Neural crest cell (in vitro differentiated cells): ENCODE data around the gene NKAIN2. TPM values are rescaled to one million over a fixed set of nuclear protein-coding genes. Genes with fewer than 3 reads are reported as not detected.

Experiments used
- DNase-seq: peaks from one replicate; pipeline ENCODE4 v3.0.0; 2021; ENCODE audit warnings: low read depth, mixed read lengths, low spot score
- H3K27ac Mint-ChIP-seq: one replicate; pipeline ENCODE4 v1.8.0; 2021; ENCODE audit warnings: mild to moderate bottlenecking, mixed read lengths; ENCODE audit not compliant: unreplicated experiment
- H3K27me3 Mint-ChIP-seq: 2 replicates; pipeline ENCODE4 v1.8.0; 2021; ENCODE audit warnings: low read depth, mild to moderate bottlenecking, mixed read lengths
- H3K36me3 Mint-ChIP-seq: 2 replicates; pipeline ENCODE4 v1.8.0; 2021; ENCODE audit warnings: low read depth, mild to moderate bottlenecking, mixed read lengths
- H3K4me1 Mint-ChIP-seq: 2 replicates; pipeline ENCODE4 v1.8.0; 2021; ENCODE audit warnings: mixed read lengths
- H3K4me3 Mint-ChIP-seq: one replicate; pipeline ENCODE4 v1.8.0; 2021; ENCODE audit warnings: mild to moderate bottlenecking, mixed read lengths
- H3K9me3 Mint-ChIP-seq: 2 replicates; pipeline ENCODE4 v1.8.0; 2021; ENCODE audit warnings: mixed read lengths
- total RNA-seq: library from RNA; stranded (reverse); gene quantifications from 2 replicates; pipeline ENCODE4 v1.2.1, GENCODE V29; 2021
- TF ChIP-seq, protein P1 (sequence below): fragments of 200-600 bp; sonication (generic); conservative IDR thresholded peaks from 2 replicates; pipeline ENCODE4 v1.5.0; 2021; ENCODE audit warnings: antibody characterized with exemption, mild to moderate bottlenecking

The NKAIN2 gene
- total RNA-seq, 1 donor from 2014 or later, result 1.1 TPM

DNA sequence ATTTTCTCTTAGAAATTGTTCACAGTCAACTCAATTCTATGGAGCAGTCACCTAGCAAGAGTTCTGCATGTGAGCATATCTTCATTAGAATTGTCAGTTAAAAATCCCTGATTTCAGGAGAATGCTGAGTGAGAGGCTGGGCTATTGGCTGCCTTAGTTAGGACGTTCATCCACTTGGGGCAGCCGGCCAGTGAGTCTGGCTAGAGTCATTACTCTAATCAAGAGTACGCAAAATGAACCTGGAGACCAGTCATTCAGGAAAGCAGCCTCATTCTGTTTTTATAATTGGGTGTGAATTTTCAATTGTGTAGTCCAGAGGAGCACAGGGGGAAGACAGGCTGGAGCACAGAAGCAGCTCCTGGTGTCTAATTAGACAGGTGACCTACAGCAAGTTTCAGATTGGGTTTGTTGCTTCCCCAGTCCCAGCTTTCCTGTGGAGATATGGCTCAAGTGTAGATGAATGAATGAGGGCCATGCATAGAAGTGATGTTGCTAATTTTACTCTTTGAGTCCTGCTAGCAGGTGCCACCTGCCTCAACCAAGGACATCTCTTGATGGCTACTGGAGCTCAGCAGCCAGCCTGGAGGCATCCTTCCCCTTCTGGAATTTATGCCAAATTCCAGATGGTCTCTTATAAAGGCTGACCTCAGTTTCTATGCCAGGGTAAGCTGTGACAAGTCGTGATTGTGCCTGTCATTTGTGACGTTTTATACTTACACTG is 265.7 kb downstream of the NKAIN2 start:
- Mint-ChIP-seq H3K36me3 (peaks cover 4% of the 10 kb centered on the region), H3K4me1 (peaks cover 12% of the 10 kb centered on the region), H3K27ac (no peak overlapping the region), H3K4me3 (no peak overlapping the region), H3K9me3 (peaks cover 7% of the 10 kb centered on the region), H3K27me3 (no peaks in the 10 kb centered on the region)
- no peak for DNase-seq
- TF ChIP-seq, protein P1, sequence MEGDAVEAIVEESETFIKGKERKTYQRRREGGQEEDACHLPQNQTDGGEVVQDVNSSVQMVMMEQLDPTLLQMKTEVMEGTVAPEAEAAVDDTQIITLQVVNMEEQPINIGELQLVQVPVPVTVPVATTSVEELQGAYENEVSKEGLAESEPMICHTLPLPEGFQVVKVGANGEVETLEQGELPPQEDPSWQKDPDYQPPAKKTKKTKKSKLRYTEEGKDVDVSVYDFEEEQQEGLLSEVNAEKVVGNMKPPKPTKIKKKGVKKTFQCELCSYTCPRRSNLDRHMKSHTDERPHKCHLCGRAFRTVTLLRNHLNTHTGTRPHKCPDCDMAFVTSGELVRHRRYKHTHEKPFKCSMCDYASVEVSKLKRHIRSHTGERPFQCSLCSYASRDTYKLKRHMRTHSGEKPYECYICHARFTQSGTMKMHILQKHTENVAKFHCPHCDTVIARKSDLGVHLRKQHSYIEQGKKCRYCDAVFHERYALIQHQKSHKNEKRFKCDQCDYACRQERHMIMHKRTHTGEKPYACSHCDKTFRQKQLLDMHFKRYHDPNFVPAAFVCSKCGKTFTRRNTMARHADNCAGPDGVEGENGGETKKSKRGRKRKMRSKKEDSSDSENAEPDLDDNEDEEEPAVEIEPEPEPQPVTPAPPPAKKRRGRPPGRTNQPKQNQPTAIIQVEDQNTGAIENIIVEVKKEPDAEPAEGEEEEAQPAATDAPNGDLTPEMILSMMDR, result no peak

DNA sequence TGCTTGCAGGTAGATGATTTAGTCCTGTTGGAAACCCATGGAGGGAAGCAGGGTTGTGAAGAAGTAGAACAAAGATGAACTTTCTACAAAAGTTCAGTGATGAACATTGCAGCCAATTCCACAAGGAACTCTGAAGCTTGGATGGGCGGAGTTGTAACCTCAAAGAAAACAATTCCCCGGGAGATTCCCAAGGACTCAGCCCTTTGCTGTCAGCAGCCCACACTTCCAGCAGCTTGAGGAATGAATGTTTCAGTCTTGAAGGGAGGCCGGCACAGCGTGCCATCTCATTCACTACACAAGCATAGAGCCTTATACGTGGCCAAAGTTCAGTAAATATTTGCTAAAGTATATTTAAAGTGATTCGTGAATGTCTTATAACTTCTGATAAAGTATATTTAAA is 269.4 kb downstream of the NKAIN2 start:
- Mint-ChIP-seq H3K4me3 (no peak overlapping the region), H3K27ac (no peak overlapping the region)

DNA sequence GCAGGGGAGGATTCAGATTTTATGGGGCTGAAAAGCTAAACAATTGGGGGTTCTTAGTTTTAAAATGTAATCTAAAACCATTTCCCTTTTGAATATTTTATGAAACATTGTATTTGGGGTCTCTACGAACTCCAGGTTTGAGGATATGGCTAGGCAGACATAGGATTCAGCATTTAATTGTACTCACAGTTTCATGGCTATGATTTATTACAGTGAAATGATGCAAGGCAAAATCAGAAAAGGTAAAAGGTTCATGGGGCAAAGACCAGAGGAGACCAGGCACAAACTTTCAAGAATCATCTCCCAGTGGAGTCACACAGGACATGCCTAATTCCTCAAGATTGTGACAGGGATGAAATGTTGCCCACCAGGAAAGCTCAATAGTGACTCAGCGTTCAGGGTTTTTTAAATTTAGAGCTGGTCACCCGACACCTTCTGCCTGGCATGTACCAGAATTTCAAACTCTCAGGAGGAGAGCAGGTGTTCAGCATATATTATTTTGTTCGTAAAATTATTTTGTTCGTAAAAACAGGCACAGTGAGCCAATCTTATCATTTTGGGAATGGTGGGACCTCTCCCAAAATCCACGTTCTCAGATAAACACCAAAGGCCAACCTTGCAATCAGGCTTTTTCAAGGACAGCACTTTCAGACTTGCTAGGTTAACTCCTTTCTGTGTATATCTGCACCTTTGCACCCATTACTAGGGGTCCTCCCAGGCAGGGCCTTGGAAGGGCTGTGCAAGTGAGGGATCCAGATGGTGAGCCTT is 270.3 kb downstream of the NKAIN2 start:
- TF ChIP-seq, protein P1, result no peak
- Mint-ChIP-seq H3K4me1 (peaks cover 18% of the 10 kb centered on the region), H3K4me3 (no peak overlapping the region), H3K27ac (no peak overlapping the region), H3K27me3 (no peaks in the 10 kb centered on the region), H3K36me3 (peaks cover 4% of the 10 kb centered on the region), H3K9me3 (peaks cover 7% of the 10 kb centered on the region)
- no peak for DNase-seq

More for the DNA sequence above, 269.4 kb downstream of the NKAIN2 start:
- peaks cover 7% of the 10 kb centered on the region for H3K9me3 Mint-ChIP-seq
- peaks cover 4% of the 10 kb centered on the region for H3K36me3 Mint-ChIP-seq
- H3K27me3 Mint-ChIP-seq, result no peaks in the 10 kb centered on the region
- H3K4me1 Mint-ChIP-seq, result peaks cover 18% of the 10 kb centered on the region
- TF ChIP-seq, protein P1, result no peak
- no peak for DNase-seq

DNA sequence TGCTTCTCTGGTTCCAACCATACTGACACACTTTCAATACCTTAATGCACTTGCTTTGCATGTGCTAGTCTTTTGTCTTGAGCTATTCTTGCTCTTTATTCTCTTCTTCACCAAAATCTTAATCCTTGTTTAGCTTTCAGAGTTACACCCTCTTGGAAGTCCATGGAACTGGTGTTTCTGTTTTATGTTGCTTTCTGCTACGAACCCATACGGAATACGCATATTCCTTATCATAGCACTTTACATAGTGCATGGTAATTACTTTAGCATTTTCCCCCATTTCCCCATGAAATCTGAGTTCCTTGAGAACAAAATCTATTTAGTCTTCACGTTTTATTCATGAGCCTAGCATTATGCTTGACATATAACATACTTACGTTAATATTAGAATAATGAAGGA is 270.9 kb downstream of the NKAIN2 start:
- H3K36me3 Mint-ChIP-seq, result peaks cover 4% of the 10 kb centered on the region
- no peak overlapping the region for H3K4me3 Mint-ChIP-seq
- H3K27ac Mint-ChIP-seq, result no peak overlapping the region
- peaks cover 18% of the 10 kb centered on the region for H3K4me1 Mint-ChIP-seq
- TF ChIP-seq, protein P1, result no peak
- peaks cover 7% of the 10 kb centered on the region for H3K9me3 Mint-ChIP-seq
- no peaks in the 10 kb centered on the region for H3K27me3 Mint-ChIP-seq
- no peak for DNase-seq

DNA sequence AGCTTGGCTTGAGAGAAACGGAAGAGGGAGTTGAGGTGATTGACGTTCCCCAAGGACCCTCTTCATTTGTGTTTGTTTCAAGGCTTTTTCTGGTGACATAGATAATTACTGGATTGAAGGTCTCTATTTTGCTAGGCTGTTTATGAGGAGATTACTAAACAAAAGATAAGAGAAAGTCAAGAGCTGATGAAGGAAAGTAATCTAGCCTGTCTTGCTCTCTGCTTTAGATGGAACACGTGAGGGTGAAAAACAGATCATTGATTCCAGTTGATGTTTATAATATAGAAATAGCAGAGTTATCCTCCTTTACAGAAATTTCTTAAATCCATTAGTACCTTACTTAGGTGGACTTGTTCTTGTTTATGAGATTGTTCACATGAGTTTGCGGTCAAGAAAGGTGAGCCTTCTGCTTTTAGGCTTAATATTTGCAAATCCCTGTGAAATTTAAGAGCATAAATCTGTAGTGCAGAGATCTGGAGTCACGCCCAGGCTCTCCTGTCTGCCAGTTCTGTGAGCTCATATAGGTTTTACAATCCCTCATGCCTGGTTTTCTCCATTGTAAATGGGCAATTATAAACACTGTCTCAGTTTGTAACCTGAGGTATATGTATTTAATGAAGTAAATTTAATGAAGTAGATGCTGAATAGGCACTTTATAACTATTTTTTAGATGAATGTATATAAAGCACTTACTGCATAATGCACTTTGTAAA is 272.8 kb downstream of the NKAIN2 start:
- Mint-ChIP-seq H3K9me3 (peaks cover 2% of the 10 kb centered on the region), H3K4me1 (peaks cover 10% of the 10 kb centered on the region), H3K27me3 (no peaks in the 10 kb centered on the region), H3K4me3 (no peak overlapping the region), H3K27ac (no peak overlapping the region), H3K36me3 (peaks cover 2% of the 10 kb centered on the region)
- TF ChIP-seq, protein P1, result no peak
- no peak for DNase-seq
